WTC11 (cell line): ENCODE measurements around the gene EYS.

ENCODE experiments used
- AFF4 ChIP-seq: sonication (generic); formaldehyde crosslinking; IDR thresholded peaks from 2 replicates; pipeline ENCODE4 v1.8.1; 2023; ENCODE audit warnings: mild to moderate bottlenecking, missing genetic modification reagents, borderline replicate concordance
- CREM ChIP-seq: sonication (generic); formaldehyde crosslinking; IDR thresholded peaks from 2 replicates; pipeline ENCODE4 v1.8.1; 2022; ENCODE audit warnings: mild to moderate bottlenecking, missing genetic modification reagents, moderate library complexity
- CTCF ChIP-seq: fragments of 200-600 bp; IDR thresholded peaks from 2 replicates; pipeline ENCODE4 v1.8.0; 2022; ENCODE audit warnings: antibody characterized with exemption
- JUN ChIP-seq: sonication (generic); formaldehyde crosslinking; IDR thresholded peaks from 2 replicates; pipeline ENCODE4 v1.8.0; 2023; ENCODE audit warnings: mild to moderate bottlenecking, missing genetic modification reagents
- NR2C2 ChIP-seq: sonication (generic); formaldehyde crosslinking; IDR thresholded peaks from 2 replicates; pipeline ENCODE4 v1.8.0; 2022; ENCODE audit warnings: mild to moderate bottlenecking, missing genetic modification reagents
- SP1 ChIP-seq: sonication (generic); formaldehyde crosslinking; conservative IDR thresholded peaks from 2 replicates; pipeline ENCODE4 v1.8.1; 2022; ENCODE audit warnings: missing genetic modification reagents
- ZNF121 ChIP-seq: sonication (generic); formaldehyde crosslinking; IDR thresholded peaks from 2 replicates; pipeline ENCODE4 v1.8.0; 2023; ENCODE audit warnings: missing genetic modification reagents
- ZNF232 ChIP-seq: sonication (generic); formaldehyde crosslinking; IDR thresholded peaks from 2 replicates; pipeline ENCODE4 v1.8.0; 2022; ENCODE audit warnings: mild to moderate bottlenecking, missing genetic modification reagents
- TF ChIP-seq, protein P1 (sequence below): sonication (generic); formaldehyde crosslinking; IDR thresholded peaks from 2 replicates; pipeline ENCODE4 v1.8.0; 2022; ENCODE audit warnings: mild to moderate bottlenecking, missing genetic modification reagents

GRCh38 chr6:65006788-65007187, 700.2 kb downstream of the EYS start:
- TF ChIP-seq AFF4 (CRISPR knock-in tag) (no peak), ZNF232 (CRISPR knock-in tag) (no peak), CTCF (no peak), SP1 (CRISPR knock-in tag) (no peak), ZNF121 (CRISPR knock-in tag) (no peak), NR2C2 (CRISPR knock-in tag) (no peak), JUN (no peak), CREM (CRISPR knock-in tag) (no peak)
- TF ChIP-seq, protein P1, sequence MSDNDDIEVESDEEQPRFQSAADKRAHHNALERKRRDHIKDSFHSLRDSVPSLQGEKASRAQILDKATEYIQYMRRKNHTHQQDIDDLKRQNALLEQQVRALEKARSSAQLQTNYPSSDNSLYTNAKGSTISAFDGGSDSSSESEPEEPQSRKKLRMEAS (CRISPR knock-in tag): no peak
